Measurements from ENCODE around the gene SYNE1. TPM values are rescaled to one million over a fixed set of nuclear protein-coding genes. Genes with fewer than 3 reads are reported as not detected.

The SYNE1 gene
- polyA plus RNA-seq, 1 donor from 2014 or later, result 38.5 TPM

GRCh38 chr6:152351742-152352141, 285.4 kb downstream of the SYNE1 start:
- Histone ChIP-seq H3K36me3 (ENCODE audit: insufficient read depth, low read length) (peaks cover 3% of the 10 kb centered on the region), H2AFZ (ENCODE audit: low read depth, low read length) (no peak overlapping the region), H3K9me3 (ENCODE audit: low read length) (no peaks in the 10 kb centered on the region), H3K9me2 (ENCODE audit: insufficient read depth, low read length) (no peaks in the 10 kb centered on the region), H3K27me3 (ENCODE audit: insufficient read depth, low read depth, low read length) (no peaks in the 10 kb centered on the region), H3K27ac (ENCODE audit: low read length) (no peak overlapping the region), H3K79me2 (replicated peaks; ENCODE audit: insufficient read depth, low read length) (no peaks in the 10 kb centered on the region), H4K20me1 (ENCODE audit: insufficient read depth) (no peaks in the 10 kb centered on the region), H3F3A (ENCODE audit: insufficient read depth, low read length, poor library complexity, severe bottlenecking) (no peaks in the 10 kb centered on the region), H3K4me3 (ENCODE audit: low read length) (no peak overlapping the region), H3K4me2 (ENCODE audit: low read length) (no peak overlapping the region), H3K9ac (ENCODE audit: low read length) (no peak overlapping the region)
- no peak for TF ChIP-seq POLR2AphosphoS5 (IDR thresholded peaks at IDR 0.05)
- no peak for TF ChIP-seq EP300 (conservative IDR thresholded peaks at IDR 0.05; ENCODE audit: poor library complexity, severe bottlenecking)
- TF ChIP-seq RAD21 (conservative IDR thresholded peaks at IDR 0.05), result no peak
- no peak for TF ChIP-seq CTCF (IDR thresholded peaks at IDR 0.05; ENCODE audit: poor library complexity, severe bottlenecking)
- TF ChIP-seq MXI1 (conservative IDR thresholded peaks at IDR 0.05; ENCODE audit: poor library complexity, severe bottlenecking), result no peak
- TF ChIP-seq REST (IDR thresholded peaks at IDR 0.05; ENCODE audit: borderline replicate concordance), result no peak
- no peak for TF ChIP-seq EZH2 (IDR thresholded peaks at IDR 0.05; ENCODE audit: borderline replicate concordance, insufficient read depth, low read length, poor library complexity, severe bottlenecking)
- no peak for TF ChIP-seq SMC3 (conservative IDR thresholded peaks at IDR 0.05; ENCODE audit: poor library complexity)
- TF ChIP-seq TAF1 (IDR thresholded peaks at IDR 0.05; ENCODE audit: low read depth), result no peak

GRCh38 chr6:152351110-152351509, 286.1 kb downstream of the SYNE1 start:
- Histone ChIP-seq H3K27me3 (ENCODE audit: insufficient read depth, low read depth, low read length) (no peaks in the 10 kb centered on the region), H3K9me3 (ENCODE audit: low read length) (no peaks in the 10 kb centered on the region), H3K79me2 (replicated peaks; ENCODE audit: insufficient read depth, low read length) (no peaks in the 10 kb centered on the region), H3K4me2 (ENCODE audit: low read length) (no peak overlapping the region), H3K27ac (ENCODE audit: low read length) (no peak overlapping the region), H3K4me3 (ENCODE audit: low read length) (no peak overlapping the region), H3K36me3 (ENCODE audit: insufficient read depth, low read length) (peaks cover 3% of the 10 kb centered on the region), H4K20me1 (ENCODE audit: insufficient read depth) (no peaks in the 10 kb centered on the region), H3K9ac (ENCODE audit: low read length) (no peak overlapping the region), H3F3A (ENCODE audit: insufficient read depth, low read length, poor library complexity, severe bottlenecking) (no peaks in the 10 kb centered on the region), H2AFZ (ENCODE audit: low read depth, low read length) (no peak overlapping the region), H3K9me2 (ENCODE audit: insufficient read depth, low read length) (no peaks in the 10 kb centered on the region)
- TF ChIP-seq RAD21 (conservative IDR thresholded peaks at IDR 0.05) (no peak), SMC3 (conservative IDR thresholded peaks at IDR 0.05; ENCODE audit: poor library complexity) (no peak), EP300 (conservative IDR thresholded peaks at IDR 0.05; ENCODE audit: poor library complexity, severe bottlenecking) (no peak), REST (IDR thresholded peaks at IDR 0.05; ENCODE audit: borderline replicate concordance) (no peak), POLR2AphosphoS5 (IDR thresholded peaks at IDR 0.05) (no peak), MXI1 (conservative IDR thresholded peaks at IDR 0.05; ENCODE audit: poor library complexity, severe bottlenecking) (no peak), CTCF (IDR thresholded peaks at IDR 0.05; ENCODE audit: poor library complexity, severe bottlenecking) (no peak), EZH2 (IDR thresholded peaks at IDR 0.05; ENCODE audit: borderline replicate concordance, insufficient read depth, low read length, poor library complexity, severe bottlenecking) (no peak), TAF1 (IDR thresholded peaks at IDR 0.05; ENCODE audit: low read depth) (no peak)
